ENCODE data around the gene NBR1. TPM values are rescaled to one million over a fixed set of nuclear protein-coding genes. Genes with fewer than 3 reads are reported as not detected.
"Not testable (repeated sequence)": the region's sequence is repeated elsewhere in the genome, so short reads cannot be mapped to it uniquely, and the experiment has no call there.

Gene NBR1
- total RNA-seq, 1 donor from 2014 or later = 106 TPM

- not testable (repeated sequence) for DNase-seq (ENCODE audit: low read depth)
Measured at GRCh38 chr17:43246456-43246855, 75.4 kb downstream of the NBR1 start.

Other genes starting within 250 kb of the NBR1 start
- 30.6 and 38.4 TPM in 2 replicates for gene AARSD1, start 206.8 kb upstream of the NBR1 start, total RNA-seq
- 28.8 and 29.1 TPM in 2 replicates for gene PTGES3L, start 191.1 kb upstream of the NBR1 start, total RNA-seq
- gene RUNDC1, start 190.6 kb upstream of the NBR1 start, total RNA-seq = 8.8 and 14.8 TPM in 2 replicates
- 1,015 and 1,025 TPM in 2 replicates for gene RPL27, start 172.8 kb upstream of the NBR1 start, total RNA-seq
- 18.5 and 23.6 TPM in 2 replicates for gene IFI35, start 164.4 kb upstream of the NBR1 start, total RNA-seq
- 346 and 366 TPM in 2 replicates for gene VAT1, start 148.8 kb upstream of the NBR1 start, total RNA-seq
- gene RND2, start 146.0 kb upstream of the NBR1 start, total RNA-seq = 0.35 and 0.78 TPM in 2 replicates
- gene BRCA1, start 45.9 kb upstream of the NBR1 start, total RNA-seq = 4.9 and 5.2 TPM in 2 replicates
- 2.2 and 2.9 TPM in 2 replicates for gene TMEM106A, start 40.7 kb downstream of the NBR1 start, total RNA-seq
- gene CCDC200, start 57.4 kb downstream of the NBR1 start, total RNA-seq = 0.62 TPM in 1 of 2 replicates, not detected in the other
- gene RNU2-1, start 62.8 kb downstream of the NBR1 start, total RNA-seq = not detected in 2 replicates
- 54.6 and 70.4 TPM in 2 replicates for gene ARL4D, start 227.8 kb downstream of the NBR1 start, total RNA-seq